Neuronal stem cell (in vitro differentiated cells): ENCODE measurements around the gene NAMPT. TPM values are rescaled to one million over a fixed set of nuclear protein-coding genes. Genes with fewer than 3 reads are reported as not detected.

Source experiments
- DNase-seq: peaks from one replicate; pipeline ENCODE4 v3.0.0-alpha.2; 2013; ENCODE audit warnings: low spot score
- H2AFZ ChIP-seq: one replicate; pipeline ENCODE4 v1.6.1; 2013; ENCODE audit warnings: mild to moderate bottlenecking, low read length, inconsistent platforms
- H2AK5ac ChIP-seq: 2 replicates; pipeline ENCODE4 v1.6.1; 2013; ENCODE audit warnings: low read depth, mild to moderate bottlenecking, inconsistent platforms, low read length, moderate library complexity, mixed read lengths
- H2BK120ac ChIP-seq: 2 replicates; pipeline ENCODE4 v1.6.1; 2013; ENCODE audit warnings: low read depth, mild to moderate bottlenecking, inconsistent platforms, low read length, moderate library complexity, mixed read lengths
- H2BK12ac ChIP-seq: one replicate; pipeline ENCODE4 v1.6.1; 2013; ENCODE audit warnings: low read length, inconsistent platforms
- H2BK15ac ChIP-seq: 2 replicates; pipeline ENCODE4 v1.6.1; 2013; ENCODE audit warnings: mild to moderate bottlenecking, low read length, inconsistent platforms, mixed read lengths
- H2BK5ac ChIP-seq: one replicate; pipeline ENCODE4 v1.6.1; 2013; ENCODE audit warnings: inconsistent platforms, mild to moderate bottlenecking, low read length, moderate library complexity
- H3K14ac ChIP-seq: one replicate; pipeline ENCODE4 v1.6.1; 2013; ENCODE audit warnings: low read length, inconsistent platforms
- H3K18ac ChIP-seq: 2 replicates; pipeline ENCODE4 v1.6.1; 2013; ENCODE audit warnings: low read length, inconsistent platforms
- H3K23ac ChIP-seq: 2 replicates; pipeline ENCODE4 v1.6.1; 2013; ENCODE audit warnings: low read depth, mild to moderate bottlenecking, mixed read lengths, low read length, inconsistent platforms; ENCODE audit not compliant: poor library complexity
- H3K27ac ChIP-seq: replicated peaks from 3 replicates; pipeline ENCODE4 v1.5.1; 2013; ENCODE audit warnings: low read length, inconsistent platforms
- H3K27me3 ChIP-seq, 3 experiments: 2 replicates each; pipeline ENCODE4 v1.6.1; 2013; ENCODE audit warnings: low read length in 3 of 3, mild to moderate bottlenecking in 2 of 3, inconsistent platforms in 1 of 3, low read depth in 1 of 3, mixed read lengths in 1 of 3, moderate library complexity in 1 of 3; ENCODE audit not compliant: control insufficient read depth in 3 of 3, insufficient read depth in 3 of 3
- H3K36me3 ChIP-seq, 2 donors: replicated peaks in 1 of 2; 2 replicates each; pipeline ENCODE4 v1.6.1; 2013; ENCODE audit warnings: low read length in 2 of 2; ENCODE audit not compliant: control insufficient read depth in 2 of 2, insufficient read depth in 2 of 2
- H3K4ac ChIP-seq: 2 replicates; pipeline ENCODE4 v1.6.1; 2013; ENCODE audit warnings: inconsistent platforms, mild to moderate bottlenecking, low read length, moderate library complexity
- H3K4me1 ChIP-seq, 2 donors: 1 replicate in 1 of 2; 2 replicates in 1 of 2; pipeline ENCODE4 v1.6.1; 2013; ENCODE audit warnings: low read length in 2 of 2, low read depth in 1 of 2; ENCODE audit not compliant: control insufficient read depth in 2 of 2, insufficient read depth in 1 of 2
- H3K4me2 ChIP-seq: one replicate; pipeline ENCODE4 v1.6.1; 2013; ENCODE audit warnings: mild to moderate bottlenecking, low read length, inconsistent platforms; ENCODE audit not compliant: insufficient read depth, poor library complexity, severe bottlenecking
- H3K4me3 ChIP-seq, 2 donors: 2 replicates each; pipeline ENCODE4 v1.5.1; 2013; ENCODE audit warnings: low read length in 2 of 2, mild to moderate bottlenecking in 2 of 2, inconsistent platforms in 1 of 2, moderate library complexity in 1 of 2
- H3K79me1 ChIP-seq: one replicate; pipeline ENCODE4 v1.6.1; 2013; ENCODE audit warnings: low read depth, mild to moderate bottlenecking, inconsistent platforms, low read length, moderate library complexity
- H3K9ac ChIP-seq: one replicate; pipeline ENCODE4 v1.6.1; 2013; ENCODE audit warnings: mild to moderate bottlenecking, low read depth, low read length, inconsistent platforms; ENCODE audit not compliant: poor library complexity
- H3K9me3 ChIP-seq, 2 donors: replicated peaks in 1 of 2; 2 replicates each; pipeline versions ENCODE3 to v1.6.1; 2013; ENCODE audit warnings: low read length in 2 of 2, mild to moderate bottlenecking in 2 of 2, inconsistent platforms in 1 of 2, low read depth in 1 of 2, mixed read lengths in 1 of 2, moderate library complexity in 1 of 2; ENCODE audit not compliant: control insufficient read depth in 2 of 2, insufficient read depth in 1 of 2
- H4K8ac ChIP-seq: one replicate; pipeline ENCODE4 v1.6.1; 2013; ENCODE audit warnings: low read depth, mild to moderate bottlenecking, inconsistent platforms, low read length, moderate library complexity
- H4K91ac ChIP-seq: one replicate; pipeline ENCODE4 v1.6.1; 2013; ENCODE audit warnings: low read length, low read depth, mild to moderate bottlenecking, inconsistent platforms; ENCODE audit not compliant: poor library complexity
- WGBS, 2 donors: extraction: QIAGEN DNeasy Blood & Tissue Kit; methylation state at CpG; one replicate each; pipeline ENCODE4 v1.1.7; 2013; ENCODE audit warnings: missing lambda C conversion rate in 2 of 2, mixed read lengths in 1 of 2; ENCODE audit not compliant: insufficient read length in 2 of 2, insufficient replicate concordance in 1 of 2; ENCODE audit errors: extremely low coverage in 2 of 2; 5-methylcytosine and 5-hydroxymethylcytosine counted together
- small RNA-seq: library from polyadenylated mRNA; stranded (forward); fragments of <200 nt; extraction: miRNeasy Mini kit (QIAGEN cat#:217004); gene quantifications from one replicate; pipeline ENCODE3, GENCODE V24; 2013; ENCODE audit not compliant: insufficient read depth

The NAMPT gene

DNA sequence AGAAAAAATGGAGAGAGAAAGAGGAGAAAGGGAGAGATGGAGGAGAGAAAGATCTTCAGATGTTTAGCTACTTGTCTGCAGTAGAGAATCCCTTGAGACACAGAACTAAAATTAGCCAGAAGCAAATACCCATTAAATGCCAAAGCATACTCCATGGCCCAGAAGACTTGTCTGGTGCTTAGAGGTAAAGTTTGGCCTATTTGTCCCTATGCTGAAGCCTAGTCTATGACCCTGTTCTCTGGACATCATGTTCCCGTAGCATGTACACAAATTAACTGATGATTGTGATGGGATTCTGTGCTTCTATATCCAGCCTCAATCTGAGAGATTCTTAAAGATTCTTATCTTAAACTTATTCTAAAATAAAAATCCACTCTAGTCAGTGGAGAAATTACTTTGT lies 85.8 kb downstream of the NAMPT start:
- Histone ChIP-seq H4K91ac (no peak overlapping the region), H4K8ac (no peak overlapping the region), H2BK5ac (no peak overlapping the region), H3K9ac (no peak overlapping the region), H3K18ac (no peak overlapping the region), H3K4ac (no peak overlapping the region), H3K36me3 (no peaks in the 10 kb centered on the region), H2BK120ac (no peak overlapping the region), H2AK5ac (no peak overlapping the region), H3K9me3 (no peaks in the 10 kb centered on the region), H3K27me3 (peaks cover 0 to 5% (median 0%) of the 10 kb centered on the region in 3 experiments), H3K27ac (no peak overlapping the region), H3K79me1 (no peaks in the 10 kb centered on the region), H2AFZ (no peak overlapping the region), H2BK12ac (no peak overlapping the region), H2BK15ac (no peak overlapping the region), H3K4me2 (no peak overlapping the region), H3K14ac (no peak overlapping the region), H3K23ac (no peak overlapping the region), H3K4me3 (no peak overlapping the region), H3K4me1 (no peaks in the 10 kb centered on the region)
- DNase-seq, result no peak
- no CpG with 5 or more reads among the region's 1 CpG for WGBS, 2 donors

Small RNA genes within 50 kb of the gene (small RNA-seq; reads per million reads assigned to genes)
- gene RNU6-392P, result not detected
